ENCODE measurements around the gene SEBOX. TPM values are rescaled to one million over a fixed set of nuclear protein-coding genes. Genes with fewer than 3 reads are reported as not detected.

The SEBOX gene
- polyA plus RNA-seq, 4 donors, result not detected

DNA sequence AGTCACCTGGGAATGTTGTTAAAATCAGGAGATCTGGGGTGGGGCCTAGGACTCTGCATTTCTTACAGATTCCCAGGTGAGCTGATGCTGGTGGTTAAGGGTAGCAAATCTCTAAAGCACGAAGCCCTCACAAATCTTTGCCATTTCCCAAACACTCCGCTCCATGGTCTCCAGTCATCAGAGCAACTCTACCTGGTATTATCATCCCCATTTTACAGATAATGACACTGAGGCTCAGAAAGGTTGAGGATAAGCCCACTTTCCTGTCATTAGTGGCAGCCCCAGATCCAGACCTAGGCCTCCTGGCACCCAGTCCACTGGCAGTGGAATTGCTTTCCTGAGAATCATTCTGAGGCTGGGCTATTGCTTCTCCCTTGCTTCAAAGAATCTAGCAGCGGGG, 32.3 kb upstream of the SEBOX start:
- no peaks in the 10 kb centered on the region for H3K9me3 ChIP-seq (ENCODE audit: control insufficient read depth in 2 of 2, insufficient read depth in 1 of 2, low read depth in 1 of 2, low read length in 1 of 2)
- DNase-seq (no peak), FAIRE-seq (no peak)
- WGBS, 3 donors, result 94 to 97% (median 95%) methylated on average over 3 of the region's 3 CpGs
- H3K4me3 ChIP-seq (ENCODE audit: low read depth in 1 of 3, low read length in 3 of 3), result no peak overlapping the region
- no peak overlapping the region for H3K27ac ChIP-seq (ENCODE audit: low read depth in 1 of 3, low read length in 2 of 3)
- peaks cover 2 to 77% (median 5%) of the 10 kb centered on the region in 3 donors for H3K36me3 ChIP-seq (ENCODE audit: control insufficient read depth in 3 of 3, insufficient read depth in 2 of 3, low read depth in 1 of 3, low read length in 3 of 3)
- H3K27me3 ChIP-seq (ENCODE audit: control insufficient read depth in 3 of 3, insufficient read depth in 3 of 3, low read length in 3 of 3), result no peaks in the 10 kb centered on the region
- peaks cover 0 to 66% (median 0%) of the 10 kb centered on the region in 3 donors for H3K4me1 ChIP-seq (ENCODE audit: control insufficient read depth in 3 of 3, insufficient read depth in 2 of 3, low read depth in 1 of 3, low read length in 2 of 3)

- H3K27ac ChIP-seq (ENCODE audit: low read depth in 1 of 3, low read length in 2 of 3), result no peak overlapping the region
- WGBS, 3 donors, result 65 to 85% (median 78%) methylated on average over 5 to 6 of the region's 6 CpGs
- no peak overlapping the region for H3K4me3 ChIP-seq (ENCODE audit: low read depth in 1 of 3, low read length in 3 of 3)
- H3K4me1 ChIP-seq (ENCODE audit: control insufficient read depth in 3 of 3, insufficient read depth in 2 of 3, low read depth in 1 of 3, low read length in 2 of 3), result peaks cover 0 to 66% (median 0%) of the 10 kb centered on the region in 3 donors
- H3K9me3 ChIP-seq (ENCODE audit: control insufficient read depth in 2 of 2, insufficient read depth in 1 of 2, low read depth in 1 of 2, low read length in 1 of 2), result no peaks in the 10 kb centered on the region
- FAIRE-seq, result no peak
- DNase-seq, result no peak
- H3K27me3 ChIP-seq (ENCODE audit: control insufficient read depth in 3 of 3, insufficient read depth in 3 of 3, low read length in 3 of 3), result no peaks in the 10 kb centered on the region
- peaks cover 2 to 75% (median 5%) of the 10 kb centered on the region in 3 donors for H3K36me3 ChIP-seq (ENCODE audit: control insufficient read depth in 3 of 3, insufficient read depth in 2 of 3, low read depth in 1 of 3, low read length in 3 of 3)
Observed at GRCh38 chr17:28396635-28397239, 31.7 kb upstream of the SEBOX start.

DNA sequence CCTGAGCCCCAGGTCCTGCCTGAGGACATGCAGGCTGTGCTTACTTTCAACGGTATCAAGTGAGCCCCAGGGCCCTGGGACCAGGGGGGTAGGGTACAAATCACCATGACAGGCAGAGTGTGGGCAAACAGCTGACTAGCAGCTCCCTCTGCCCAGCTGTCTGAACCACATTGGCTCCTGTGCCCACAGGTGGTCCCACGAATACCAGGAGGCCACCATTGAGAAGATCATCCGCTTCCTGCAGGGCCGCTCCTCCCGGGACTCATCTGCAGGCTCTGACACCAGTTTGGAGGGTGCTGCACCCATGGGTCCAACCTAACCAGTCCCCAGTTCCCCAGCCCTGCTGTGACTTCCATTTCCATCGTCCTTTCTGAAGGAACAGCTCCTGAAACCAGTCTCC, 31.0 kb upstream of the SEBOX start:
- Histone ChIP-seq H3K9me3 (ENCODE audit: control insufficient read depth in 2 of 2, insufficient read depth in 1 of 2, low read depth in 1 of 2, low read length in 1 of 2) (no peaks in the 10 kb centered on the region), H3K36me3 (ENCODE audit: control insufficient read depth in 3 of 3, insufficient read depth in 2 of 3, low read depth in 1 of 3, low read length in 3 of 3) (peaks cover 2 to 78% (median 5%) of the 10 kb centered on the region in 3 donors), H3K27me3 (ENCODE audit: control insufficient read depth in 3 of 3, insufficient read depth in 3 of 3, low read length in 3 of 3) (no peaks in the 10 kb centered on the region), H3K4me1 (ENCODE audit: control insufficient read depth in 3 of 3, insufficient read depth in 2 of 3, low read depth in 1 of 3, low read length in 2 of 3) (peaks cover 0 to 66% (median 0%) of the 10 kb centered on the region in 3 donors), H3K27ac (ENCODE audit: low read depth in 1 of 3, low read length in 2 of 3) (no peak overlapping the region), H3K4me3 (ENCODE audit: low read depth in 1 of 3, low read length in 3 of 3) (no peak overlapping the region)
- no peak for DNase-seq
- no peak for FAIRE-seq
- WGBS, 3 donors, result 90 to 95% (median 93%) methylated on average over 6 of the region's 6 CpGs

- Histone ChIP-seq H3K4me1 (ENCODE audit: control insufficient read depth in 3 of 3, insufficient read depth in 2 of 3, low read depth in 1 of 3, low read length in 2 of 3) (peaks cover 0 to 71% (median 0%) of the 10 kb centered on the region in 3 donors), H3K27ac (ENCODE audit: low read depth in 1 of 3, low read length in 2 of 3) (peak overlapping the region in 1 of 3 donors; percentile 49), H3K9me3 (ENCODE audit: control insufficient read depth in 2 of 2, insufficient read depth in 1 of 2, low read depth in 1 of 2, low read length in 1 of 2) (no peaks in the 10 kb centered on the region), H3K27me3 (ENCODE audit: control insufficient read depth in 3 of 3, insufficient read depth in 3 of 3, low read length in 3 of 3) (no peaks in the 10 kb centered on the region), H3K36me3 (ENCODE audit: control insufficient read depth in 3 of 3, insufficient read depth in 2 of 3, low read depth in 1 of 3, low read length in 3 of 3) (peaks cover 2 to 77% (median 4%) of the 10 kb centered on the region in 3 donors), H3K4me3 (ENCODE audit: low read depth in 1 of 3, low read length in 3 of 3) (no peak overlapping the region)
- DNase-seq (no peak), FAIRE-seq (no peak)
- WGBS, 3 donors, result 61 to 73% (median 63%) methylated on average over 2 of the region's 2 CpGs
Observed at GRCh38 chr17:28395426-28395825, 30.4 kb upstream of the SEBOX start.

- WGBS, 3 donors, result 56 to 73% (median 72%) methylated on average over 7 of the region's 7 CpGs
- DNase-seq (peak; percentile 36 to 63), FAIRE-seq (no peak)
- Histone ChIP-seq H3K4me1 (ENCODE audit: control insufficient read depth in 3 of 3, insufficient read depth in 2 of 3, low read depth in 1 of 3, low read length in 2 of 3) (peaks cover 0 to 69% (median 0%) of the 10 kb centered on the region in 3 donors), H3K36me3 (ENCODE audit: control insufficient read depth in 3 of 3, insufficient read depth in 2 of 3, low read depth in 1 of 3, low read length in 3 of 3) (peaks cover 0 to 71% (median 2%) of the 10 kb centered on the region in 3 donors), H3K4me3 (ENCODE audit: low read depth in 1 of 3, low read length in 3 of 3) (no peak overlapping the region), H3K9me3 (ENCODE audit: control insufficient read depth in 2 of 2, insufficient read depth in 1 of 2, low read depth in 1 of 2, low read length in 1 of 2) (no peaks in the 10 kb centered on the region), H3K27me3 (ENCODE audit: control insufficient read depth in 3 of 3, insufficient read depth in 3 of 3, low read length in 3 of 3) (no peaks in the 10 kb centered on the region), H3K27ac (ENCODE audit: low read depth in 1 of 3, low read length in 2 of 3) (peak overlapping the region in 1 of 3 donors; percentile 49)
Observed at GRCh38 chr17:28394337-28395116, 29.5 kb upstream of the SEBOX start.

DNA sequence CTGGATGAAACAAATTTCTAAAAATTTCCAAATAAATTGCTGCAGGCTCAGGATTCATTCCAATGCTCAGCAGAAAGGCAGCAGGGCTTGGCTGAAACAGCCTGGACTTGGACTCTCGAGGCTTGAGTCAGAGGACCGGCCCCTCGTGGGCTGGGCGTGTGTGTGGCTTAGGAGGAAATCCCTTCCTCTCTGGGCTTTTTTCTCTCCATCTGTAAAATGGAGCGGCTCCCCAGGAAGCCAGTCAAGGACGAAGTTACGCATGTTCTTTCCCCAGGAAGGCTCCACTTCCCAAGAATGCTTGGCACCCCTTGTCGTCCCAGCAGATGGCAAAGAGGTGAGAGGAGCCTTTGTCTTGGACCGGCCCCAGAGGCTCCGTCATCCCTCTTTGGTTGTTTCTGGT, 27.5 kb upstream of the SEBOX start:
- Histone ChIP-seq H3K36me3 (ENCODE audit: control insufficient read depth in 3 of 3, insufficient read depth in 2 of 3, low read depth in 1 of 3, low read length in 3 of 3) (peaks cover 0 to 65% (median 3%) of the 10 kb centered on the region in 3 donors), H3K4me3 (ENCODE audit: low read depth in 1 of 3, low read length in 3 of 3) (no peak overlapping the region), H3K9me3 (ENCODE audit: control insufficient read depth in 2 of 2, insufficient read depth in 1 of 2, low read depth in 1 of 2, low read length in 1 of 2) (no peaks in the 10 kb centered on the region), H3K4me1 (ENCODE audit: control insufficient read depth in 3 of 3, insufficient read depth in 2 of 3, low read depth in 1 of 3, low read length in 2 of 3) (peaks cover 0 to 52% (median 0%) of the 10 kb centered on the region in 3 donors), H3K27ac (ENCODE audit: low read depth in 1 of 3, low read length in 2 of 3) (no peak overlapping the region), H3K27me3 (ENCODE audit: control insufficient read depth in 3 of 3, insufficient read depth in 3 of 3, low read length in 3 of 3) (no peaks in the 10 kb centered on the region)
- WGBS, 3 donors, result 79 to 89% (median 84%) methylated on average over 10 of the region's 10 CpGs
- DNase-seq (no peak), FAIRE-seq (no peak)

DNA sequence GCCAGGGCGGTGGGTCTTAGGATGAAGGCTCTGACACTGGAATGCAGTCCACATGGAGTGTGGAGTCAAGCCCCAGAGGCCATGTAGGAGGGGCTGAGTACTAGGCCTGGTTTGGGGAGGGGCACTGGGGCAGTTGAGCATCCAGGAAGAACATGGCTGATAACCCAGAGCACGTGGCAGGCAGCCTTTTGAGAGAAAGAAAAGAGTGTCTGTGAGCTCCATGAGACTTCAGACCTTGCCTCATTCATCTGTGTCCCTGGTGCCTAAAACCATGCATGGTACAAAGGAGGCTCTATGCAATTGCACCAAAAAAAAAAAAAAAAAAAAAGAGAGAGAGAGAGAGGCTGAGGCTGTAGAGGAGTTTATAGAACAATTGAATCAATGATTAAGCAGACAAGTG, 26.4 kb upstream of the SEBOX start:
- Histone ChIP-seq H3K9me3 (ENCODE audit: control insufficient read depth in 2 of 2, insufficient read depth in 1 of 2, low read depth in 1 of 2, low read length in 1 of 2) (no peaks in the 10 kb centered on the region), H3K4me1 (ENCODE audit: control insufficient read depth in 3 of 3, insufficient read depth in 2 of 3, low read depth in 1 of 3, low read length in 2 of 3) (peaks cover 0 to 41% (median 0%) of the 10 kb centered on the region in 3 donors), H3K36me3 (ENCODE audit: control insufficient read depth in 3 of 3, insufficient read depth in 2 of 3, low read depth in 1 of 3, low read length in 3 of 3) (peaks cover 0 to 57% (median 3%) of the 10 kb centered on the region in 3 donors), H3K4me3 (ENCODE audit: low read depth in 1 of 3, low read length in 3 of 3) (no peak overlapping the region), H3K27ac (ENCODE audit: low read depth in 1 of 3, low read length in 2 of 3) (no peak overlapping the region), H3K27me3 (ENCODE audit: control insufficient read depth in 3 of 3, insufficient read depth in 3 of 3, low read length in 3 of 3) (no peaks in the 10 kb centered on the region)
- WGBS, 3 donors, result 61 to 82% (median 62%) methylated on average over 2 of the region's 2 CpGs
- FAIRE-seq, result no peak
- no peak for DNase-seq

GRCh38 chr17:28390984-28391383, 26.0 kb upstream of the SEBOX start:
- H3K9me3 ChIP-seq (ENCODE audit: control insufficient read depth in 2 of 2, insufficient read depth in 1 of 2, low read depth in 1 of 2, low read length in 1 of 2), result no peaks in the 10 kb centered on the region
- H3K27ac ChIP-seq (ENCODE audit: low read depth in 1 of 3, low read length in 2 of 3), result no peak overlapping the region
- 92 to 100% (median 96%) methylated on average over 1 of the region's 1 CpG for WGBS, 3 donors
- peaks cover 0 to 37% (median 0%) of the 10 kb centered on the region in 3 donors for H3K4me1 ChIP-seq (ENCODE audit: control insufficient read depth in 3 of 3, insufficient read depth in 2 of 3, low read depth in 1 of 3, low read length in 2 of 3)
- no peak overlapping the region for H3K4me3 ChIP-seq (ENCODE audit: low read depth in 1 of 3, low read length in 3 of 3)
- DNase-seq (no peak), FAIRE-seq (no peak)
- peaks cover 0 to 54% (median 3%) of the 10 kb centered on the region in 3 donors for H3K36me3 ChIP-seq (ENCODE audit: control insufficient read depth in 3 of 3, insufficient read depth in 2 of 3, low read depth in 1 of 3, low read length in 3 of 3)
- H3K27me3 ChIP-seq (ENCODE audit: control insufficient read depth in 3 of 3, insufficient read depth in 3 of 3, low read length in 3 of 3), result no peaks in the 10 kb centered on the region

Measured in small intestine (tissue), 7 donors.